ENCODE measurements around the gene FGG.
"Not testable (repeated sequence)": the region's sequence is repeated elsewhere in the genome, so short reads cannot be mapped to it uniquely, and the experiment has no call there.

FGG gene

GRCh38 chr4:154610582-154610981 lies 1.9 kb downstream of the FGG start:
- DNase-seq, result no peak

- DNase-seq, result no peak
Measured at GRCh38 chr4:154609532-154609931, 2.9 kb downstream of the FGG start.

DNA sequence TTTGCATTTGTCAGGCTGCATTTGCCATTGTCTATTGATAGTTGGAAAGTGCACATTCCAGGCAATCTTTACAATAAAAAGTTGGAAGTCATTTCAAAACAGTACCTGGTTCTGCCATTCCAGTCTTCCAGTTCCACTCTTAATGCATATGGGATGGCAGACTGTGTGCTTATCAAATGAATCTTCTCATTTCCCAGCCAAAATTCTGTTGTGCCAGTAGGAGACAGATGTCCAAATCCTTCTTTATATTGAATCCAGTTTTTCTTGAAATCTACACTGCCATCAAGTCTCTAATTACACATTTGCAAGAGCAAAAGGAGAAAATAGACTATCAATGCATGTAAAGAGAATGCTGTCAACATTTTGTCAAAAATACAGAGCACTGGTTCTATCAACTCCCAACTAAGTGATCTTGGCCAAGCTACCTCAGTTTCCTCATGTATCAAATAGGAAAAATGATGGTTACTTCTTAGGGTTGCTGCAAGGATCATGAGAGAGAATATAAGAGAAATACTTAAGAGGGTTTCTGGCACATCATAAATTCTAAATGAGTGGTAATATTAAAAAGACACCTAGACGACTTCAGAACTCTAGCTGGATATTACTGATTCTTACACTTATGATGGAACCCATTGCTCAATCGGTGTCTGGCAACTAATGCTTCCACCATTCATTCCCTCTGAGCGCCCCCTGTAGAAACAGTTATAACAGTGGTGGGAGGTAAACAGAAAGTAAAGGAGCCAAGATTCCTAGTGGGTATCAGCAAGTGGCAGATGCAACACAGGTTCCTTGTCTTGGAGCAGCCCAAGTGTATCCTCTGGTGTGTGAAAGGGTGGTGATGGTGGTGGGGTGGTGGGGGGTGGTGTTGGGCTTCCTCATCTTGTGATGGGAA lies 3.8 kb downstream of the FGG start:
- DNase-seq, result no peak

- no peak for DNase-seq
Measured at GRCh38 chr4:154606728-154607723, 5.4 kb downstream of the FGG start.

DNA sequence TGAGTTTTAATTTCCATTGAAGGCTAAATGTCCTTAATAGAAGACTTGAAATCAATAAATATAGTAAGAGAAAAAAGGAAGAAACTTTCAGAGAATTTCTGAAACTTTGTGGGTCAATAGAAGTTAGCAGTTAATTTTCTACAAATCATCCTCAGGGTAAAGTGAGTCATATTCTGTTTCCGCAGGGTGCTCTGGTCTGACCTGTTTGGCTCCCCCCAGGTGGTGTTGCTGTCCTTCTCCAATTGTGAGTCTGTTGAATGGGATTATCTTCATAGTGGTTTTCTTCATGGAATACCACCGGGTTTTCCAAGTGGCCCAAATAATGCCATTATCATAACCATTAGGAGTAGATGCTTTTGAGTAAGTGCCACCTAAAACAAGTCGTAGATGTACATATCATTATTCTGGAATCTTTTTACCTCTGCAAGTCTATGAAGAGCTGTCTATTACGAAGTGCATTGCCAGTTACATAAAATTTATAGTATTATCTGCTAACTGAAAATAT lies 7.7 kb downstream of the FGG start:
- no peak for DNase-seq

GRCh38 chr4:154603033-154603943 lies 9.2 kb downstream of the FGG start:
- no peak for DNase-seq

DNA sequence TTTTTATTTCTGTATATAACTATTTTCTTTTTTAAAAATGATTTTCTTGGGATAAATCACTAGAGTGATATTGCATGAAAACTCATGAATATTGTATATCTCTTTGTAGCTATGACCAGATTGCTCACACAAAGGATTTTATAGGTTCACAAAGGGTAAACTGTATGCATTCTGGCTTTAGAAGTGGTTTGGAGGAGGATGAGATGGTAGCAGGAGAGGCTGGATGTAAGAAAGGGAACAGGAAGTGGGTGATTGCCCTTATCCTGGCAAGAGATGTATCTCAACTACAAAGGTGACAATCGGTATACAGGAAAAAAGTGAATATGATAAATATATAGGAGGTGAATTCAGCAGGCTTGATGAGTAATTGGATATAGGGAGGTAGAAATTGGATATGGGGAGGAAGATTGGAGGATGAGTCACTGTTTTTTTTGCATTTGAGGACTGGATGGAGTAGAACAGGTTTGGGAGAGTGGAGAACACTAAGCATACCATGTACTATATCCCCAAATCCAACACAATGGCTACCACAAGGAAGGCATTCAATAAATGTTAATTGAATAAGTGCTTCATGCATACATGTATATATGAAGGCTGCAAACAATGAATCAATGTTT lies 9.9 kb downstream of the FGG start:
- no peak for DNase-seq

DNA sequence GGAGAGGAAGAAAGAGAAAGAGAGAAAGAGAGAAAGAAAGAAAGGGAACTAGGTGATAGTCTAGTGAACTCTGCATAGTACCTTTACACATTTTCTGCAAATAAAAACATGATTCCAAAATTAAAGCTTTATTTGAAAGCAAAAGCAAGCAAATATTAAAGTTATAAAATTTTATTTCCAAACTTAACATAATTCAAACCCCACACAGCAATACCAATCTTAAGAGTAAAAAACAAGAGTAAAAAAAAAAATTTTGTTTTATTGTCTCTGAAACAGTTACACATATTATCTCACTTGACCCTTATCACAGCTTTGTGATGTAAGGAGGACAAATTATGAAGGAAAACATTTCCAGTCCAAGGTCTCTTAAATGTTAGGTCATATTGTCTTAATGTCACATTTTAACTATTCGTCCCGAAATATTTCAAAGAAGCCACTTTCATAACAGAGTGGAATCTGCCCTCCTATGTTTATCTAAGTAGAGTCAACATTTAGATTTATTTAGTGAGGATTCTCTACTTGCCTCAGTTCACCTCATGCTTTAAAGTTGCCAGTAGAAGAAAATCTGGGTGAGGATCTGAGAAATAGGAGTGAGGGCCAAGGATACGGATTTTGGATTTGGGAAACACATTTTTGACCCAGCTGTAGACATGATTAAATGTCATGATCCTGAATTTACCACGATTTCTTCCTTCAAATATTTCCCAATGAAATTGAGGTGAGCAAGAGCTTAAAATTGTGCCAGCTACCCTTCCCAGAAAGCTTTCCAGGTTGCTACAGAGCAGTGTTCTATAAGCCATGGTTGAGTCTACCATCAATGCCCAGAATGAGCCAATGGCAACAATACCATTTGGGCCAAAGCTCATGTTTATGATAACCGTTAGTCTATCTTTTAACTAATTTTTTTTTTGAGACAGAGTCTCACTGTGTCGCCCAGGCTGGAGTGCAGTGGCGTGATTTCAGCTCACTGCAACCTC lies 14.4 kb downstream of the FGG start:
- DNase-seq, result no peak

DNA sequence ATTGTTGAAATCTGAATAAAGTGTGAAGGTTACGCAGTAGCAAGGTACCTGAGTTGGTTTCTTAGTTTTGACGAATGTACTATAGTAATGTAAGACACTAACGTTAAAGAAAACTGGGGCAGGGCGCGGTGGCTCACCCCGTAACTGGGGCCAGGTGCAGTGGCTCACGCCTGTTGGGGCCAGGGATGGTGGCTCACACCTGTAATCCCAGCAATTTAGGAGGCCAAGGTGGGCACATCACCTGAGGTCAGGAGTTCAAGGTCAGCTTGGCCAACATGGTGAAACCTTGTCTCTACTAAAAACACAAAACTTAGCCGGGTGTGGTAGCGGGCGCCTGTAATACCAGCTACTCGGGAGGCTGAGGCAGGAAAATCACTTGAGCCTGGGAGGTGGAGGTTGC lies 15.2 kb downstream of the FGG start:
- not testable (repeated sequence) for DNase-seq

DNA sequence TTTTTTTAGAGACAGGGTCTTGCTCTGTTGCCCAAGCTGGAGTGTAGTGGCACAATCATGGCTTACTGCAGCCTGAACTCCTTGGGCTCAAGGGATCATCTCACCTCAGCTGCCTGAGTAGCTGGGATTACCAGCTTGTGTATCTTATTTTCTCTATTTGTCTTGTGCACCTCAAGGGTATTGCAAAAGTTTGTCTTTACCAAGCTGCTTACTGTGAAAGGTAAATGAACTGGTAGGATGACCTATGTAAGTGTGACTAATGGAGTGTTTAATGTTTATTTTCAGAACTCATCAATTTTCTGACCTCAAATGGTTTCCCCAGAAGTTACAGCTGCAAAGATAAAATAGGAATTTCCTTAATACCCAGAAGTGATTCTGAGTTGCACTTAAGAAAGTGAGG lies 16.6 kb downstream of the FGG start:
- no peak for DNase-seq

- DNase-seq, result not testable (repeated sequence)
Measured at GRCh38 chr4:154594343-154594742, 18.1 kb downstream of the FGG start.

- DNase-seq, result no peak
Measured at GRCh38 chr4:154593868-154594267, 18.6 kb downstream of the FGG start.

GRCh38 chr4:154591890-154592289 lies 20.6 kb downstream of the FGG start:
- no peak for DNase-seq

DNA sequence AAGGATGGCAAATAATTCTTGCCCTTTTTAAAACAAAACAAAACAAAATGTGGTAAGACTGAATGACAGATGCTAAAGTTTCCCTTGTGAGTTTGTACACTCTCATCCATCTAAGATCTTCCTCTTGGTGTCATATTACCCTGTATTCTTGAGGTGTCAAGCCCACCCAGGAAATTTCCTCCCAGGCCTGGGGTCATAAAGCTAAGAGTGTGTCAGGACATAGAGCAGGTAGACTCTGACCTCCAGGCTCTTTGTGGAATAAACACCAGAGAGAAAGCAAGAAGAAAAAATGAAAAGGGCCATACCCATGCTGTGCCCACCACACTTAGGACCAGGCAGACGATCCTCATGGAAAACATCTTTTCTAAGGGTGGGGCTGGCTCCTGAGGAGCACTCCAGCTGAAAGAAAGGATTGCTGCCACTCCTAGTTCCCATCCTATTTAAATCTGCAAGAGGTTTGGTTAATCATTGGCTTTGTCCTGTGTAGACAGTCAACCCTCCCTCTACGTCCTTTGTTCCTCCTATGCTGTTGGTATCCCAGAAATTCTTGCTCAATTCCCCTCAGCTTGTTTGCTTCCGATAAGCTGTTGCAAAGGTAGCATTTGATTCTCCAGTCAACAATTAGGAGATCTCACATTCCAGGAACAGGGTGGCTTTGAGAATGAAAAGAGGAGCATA lies 22.0 kb downstream of the FGG start, which contains the start of gene FGA:
FGA (minus strand) TSS at position 414 of the 678 bp plus-strand sequence; CDS start at position 359, 55 bp downstream.
- DNase-seq, result no peak

GRCh38 chr4:154589296-154590197 lies 22.9 kb downstream of the FGG start:
- DNase-seq, result no peak

DNA sequence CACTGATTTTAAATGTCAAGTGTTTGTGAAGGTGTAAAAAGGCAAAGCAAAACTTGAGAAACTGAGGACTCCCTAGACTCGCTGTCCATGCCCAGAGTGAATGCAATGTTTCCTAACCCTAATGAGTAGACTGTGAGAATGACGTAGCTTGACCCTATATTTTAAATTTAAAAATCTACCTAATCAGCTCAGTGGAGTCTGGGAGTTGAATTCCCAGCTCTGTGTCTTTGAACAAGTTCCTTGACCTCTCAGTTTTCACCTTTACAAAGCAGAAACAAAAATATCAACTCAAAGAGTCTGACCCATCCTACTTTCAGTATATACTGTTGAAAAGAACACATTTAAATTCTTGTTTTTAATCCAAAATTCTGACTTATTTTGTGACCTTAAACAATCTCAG lies 24.3 kb downstream of the FGG start:
- no peak for DNase-seq

DNA sequence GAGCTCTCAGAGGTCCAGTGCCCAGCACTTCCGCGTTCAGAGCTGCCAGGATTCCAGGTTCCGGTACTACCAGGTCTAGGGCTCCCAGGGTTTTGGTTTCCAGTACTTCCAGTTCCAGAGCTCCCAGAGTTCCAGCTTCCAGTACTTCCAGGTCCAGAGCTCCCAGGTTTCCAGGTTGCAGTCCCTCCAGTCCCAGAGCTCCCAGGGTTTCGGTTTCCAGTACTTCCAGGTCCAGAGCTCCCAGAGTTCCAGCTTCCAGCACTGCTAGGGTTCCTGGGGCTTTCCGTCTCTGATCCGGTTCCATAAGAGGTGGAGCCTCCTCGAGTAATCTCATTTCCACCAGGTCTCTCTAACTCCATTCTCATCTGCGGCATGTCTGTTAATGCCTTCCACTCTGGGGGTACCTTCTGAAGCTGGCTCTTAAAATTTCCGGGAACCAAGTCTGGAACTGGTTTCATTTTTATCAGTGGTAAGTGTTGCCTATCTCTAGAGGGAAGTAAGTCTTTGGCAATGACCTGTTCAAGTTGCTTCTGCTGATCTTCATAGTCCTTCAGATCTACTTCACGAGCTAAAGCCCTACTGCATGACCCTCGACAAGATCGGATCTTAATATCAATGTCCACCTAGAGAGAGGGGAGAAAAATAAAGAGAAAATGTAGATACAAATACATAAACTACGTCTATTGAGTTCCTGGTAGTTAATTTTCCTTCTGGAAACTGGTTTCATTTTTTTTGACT lies 26.0 kb downstream of the FGG start:
- no peak for DNase-seq
